Osteoblast (primary cell): ENCODE measurements around the gene COA3. TPM values are rescaled to one million over a fixed set of nuclear protein-coding genes. Genes with fewer than 3 reads are reported as not detected.

Experiments
- DNase-seq: peaks from one replicate; pipeline ENCODE4 v3.0.0; 2011; ENCODE audit warnings: low spot score, mixed read lengths; ENCODE audit not compliant: insufficient read length; ENCODE audit errors: missing footprints
- H2AFZ ChIP-seq: 2 replicates; pipeline ENCODE4 v1.6.0; 2011; ENCODE audit warnings: mild to moderate bottlenecking, low read length
- H3K27ac ChIP-seq: 2 replicates; pipeline ENCODE4 v1.5.1; 2011; ENCODE audit warnings: mild to moderate bottlenecking, low read depth, low read length, moderate library complexity
- H3K27me3 ChIP-seq: 2 replicates; pipeline ENCODE4 v1.6.0; 2012; ENCODE audit warnings: mild to moderate bottlenecking, control low read depth, inconsistent platforms, low read length, moderate library complexity; ENCODE audit not compliant: insufficient read depth
- H3K36me3 ChIP-seq: 2 replicates; pipeline ENCODE4 v1.5.1; 2011; ENCODE audit warnings: mild to moderate bottlenecking, low read length, control low read depth, moderate library complexity; ENCODE audit not compliant: insufficient read depth
- H3K4me1 ChIP-seq: 2 replicates; pipeline ENCODE4 v1.5.1; 2011; ENCODE audit warnings: mild to moderate bottlenecking, low read length, control low read depth, moderate library complexity; ENCODE audit not compliant: insufficient read depth
- H3K4me2 ChIP-seq: 2 replicates; pipeline ENCODE4 v1.6.0; 2011; ENCODE audit warnings: mild to moderate bottlenecking, low read length; ENCODE audit not compliant: insufficient read depth
- H3K4me3 ChIP-seq: fragments of 200-600 bp; sonication (generic); 3 replicates; pipeline ENCODE4 v1.5.1; 2012; ENCODE audit warnings: mild to moderate bottlenecking, low read length, inconsistent platforms; ENCODE audit not compliant: insufficient read depth
- H3K79me2 ChIP-seq: 2 replicates; pipeline ENCODE4 v1.6.0; 2012; ENCODE audit warnings: mild to moderate bottlenecking, low read length, control low read depth, inconsistent platforms; ENCODE audit not compliant: insufficient read depth
- H3K9me3 ChIP-seq: 2 replicates; pipeline ENCODE4 v1.5.1; 2011; ENCODE audit warnings: low read depth, low read length, control low read depth
- H4K20me1 ChIP-seq: 2 replicates; pipeline ENCODE4 v1.6.0; 2012; ENCODE audit warnings: mild to moderate bottlenecking, low read length, control low read depth; ENCODE audit not compliant: insufficient read depth
- CTCF ChIP-seq: IDR thresholded peaks from 2 replicates; pipeline ENCODE4 v1.5.1; 2011; ENCODE audit warnings: mild to moderate bottlenecking, low read depth, low read length, moderate library complexity; ENCODE audit errors: extremely low read depth
- total RNA-seq: library from RNA; depleted of rRNA; stranded (reverse); fragments of >200 nt; gene quantifications from 2 replicates; pipeline ENCODE4 v1.2.3, GENCODE V29; 2012

Gene COA3
- total RNA-seq, 1 donor = 44.2 TPM

- Histone ChIP-seq H3K4me2 (peak overlapping the region; percentile 68), H3K4me1 (no peaks in the 10 kb centered on the region), H3K4me3 (peak overlapping the region; percentile 54), H4K20me1 (no peaks in the 10 kb centered on the region), H3K36me3 (no peaks in the 10 kb centered on the region), H3K9me3 (no peaks in the 10 kb centered on the region), H3K27ac (no peak overlapping the region), H3K79me2 (no peaks in the 10 kb centered on the region), H3K27me3 (peaks cover 44% of the 10 kb centered on the region), H2AFZ (no peak overlapping the region)
- no peak for TF ChIP-seq CTCF
- no peak for DNase-seq
Observed at GRCh38 chr17:42761638-42762037, 36.9 kb downstream of the COA3 start.

- TF ChIP-seq CTCF = no peak
- Histone ChIP-seq H3K4me1 (no peaks in the 10 kb centered on the region), H2AFZ (peak within 1 kb of the TSS; percentile 29), H3K27ac (no peak within 1 kb of the TSS), H3K4me2 (peak within 1 kb of the TSS; percentile 68), H4K20me1 (no peaks in the 10 kb centered on the region), H3K27me3 (peaks cover 44% of the 10 kb centered on the region), H3K79me2 (no peaks in the 10 kb centered on the region), H3K9me3 (no peaks in the 10 kb centered on the region), H3K4me3 (peak within 1 kb of the TSS; percentile 54), H3K36me3 (no peaks in the 10 kb centered on the region)
- DNase-seq = no peak
Observed at GRCh38 chr17:42760652-42761581, 37.6 kb downstream of the COA3 start, which contains the start of gene RAMP2. Gene RAMP2, plus strand, starts transcription at chr17:42761227. Its CDS starts 35 bp downstream, at chr17:42761262.

GRCh38 chr17:42759982-42760651 lies 38.4 kb downstream of the COA3 start:
- Histone ChIP-seq H3K27me3 (peaks cover 46% of the 10 kb centered on the region), H3K27ac (no peak overlapping the region), H3K4me3 (no peak overlapping the region), H3K4me2 (peak overlapping the region; percentile 68), H2AFZ (no peak overlapping the region), H3K9me3 (no peaks in the 10 kb centered on the region), H3K79me2 (no peaks in the 10 kb centered on the region), H3K36me3 (no peaks in the 10 kb centered on the region), H3K4me1 (no peaks in the 10 kb centered on the region), H4K20me1 (no peaks in the 10 kb centered on the region)
- TF ChIP-seq CTCF = no peak
- DNase-seq = peak; percentile 36

- no peak overlapping the region for H3K27ac ChIP-seq
- H3K4me1 ChIP-seq = no peaks in the 10 kb centered on the region
- H3K27me3 ChIP-seq = peaks cover 26% of the 10 kb centered on the region
- no peaks in the 10 kb centered on the region for H3K9me3 ChIP-seq
- no peaks in the 10 kb centered on the region for H3K36me3 ChIP-seq
- H3K79me2 ChIP-seq = no peaks in the 10 kb centered on the region
- no peak overlapping the region for H3K4me2 ChIP-seq
- no peak for TF ChIP-seq CTCF
- H3K4me3 ChIP-seq = no peak overlapping the region
- no peak overlapping the region for H2AFZ ChIP-seq
- no peaks in the 10 kb centered on the region for H4K20me1 ChIP-seq
- DNase-seq = no peak
Observed at GRCh38 chr17:42754782-42755181, 43.7 kb downstream of the COA3 start.
